ENCODE measurements around the gene GPR137.
A peak's percentile ranks its signal among the peaks of the same experiment; 100 is the strongest.
"Not testable (repeated sequence)": the region's sequence is repeated elsewhere in the genome, so short reads cannot be mapped to it uniquely, and the experiment has no call there.

GPR137 gene
- total RNA-seq = 15.8 to 18.7 reads per million in 2 donors

DNA sequence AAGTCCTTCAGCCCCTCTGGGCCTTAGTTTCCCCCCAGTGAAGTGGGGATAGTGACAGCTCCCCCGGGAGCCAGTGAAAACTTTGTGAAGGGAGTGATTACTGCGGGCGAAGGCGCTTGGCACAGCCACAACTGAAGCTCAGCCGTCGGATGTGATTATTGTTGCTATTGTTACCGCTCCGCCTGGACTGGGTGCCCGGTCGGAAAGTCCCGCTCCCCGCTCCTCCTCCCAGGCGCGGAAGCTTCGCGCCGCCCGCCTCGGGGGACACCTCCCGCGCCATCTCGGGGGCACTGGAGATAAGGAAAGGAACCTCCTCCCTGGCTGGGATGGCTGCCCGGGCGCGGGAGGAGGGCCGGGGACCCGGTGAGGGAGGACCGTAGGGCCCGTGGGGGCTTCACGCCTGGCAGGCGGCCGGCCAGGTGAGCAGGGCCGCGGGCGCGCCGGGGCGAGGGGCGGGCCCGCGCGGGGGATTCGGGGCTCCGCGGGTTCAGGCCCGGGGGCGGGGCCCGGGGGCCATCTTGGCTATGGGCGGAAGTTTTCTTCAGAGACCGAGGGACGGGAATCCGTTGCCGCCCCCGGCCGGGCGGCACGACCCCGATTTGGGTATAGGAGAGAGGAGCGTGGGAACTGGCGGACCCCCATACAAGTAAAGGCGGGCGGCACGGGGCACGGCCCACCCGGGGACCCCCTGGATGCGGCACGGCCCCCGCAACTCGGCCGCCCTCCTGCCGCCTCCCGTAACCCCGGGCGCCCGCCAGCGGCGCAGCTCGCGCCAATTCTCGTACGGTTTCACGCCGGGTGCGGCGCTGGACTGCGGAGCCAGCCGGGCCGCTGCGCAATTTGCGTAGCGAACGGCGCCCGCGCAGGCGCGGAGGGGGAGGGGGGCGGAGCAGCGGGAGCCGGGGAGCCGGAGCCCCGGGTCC, at the start of gene GPR137:
GPR137 (plus strand) TSS at position 887 of the 923 bp plus-strand sequence. CDS start 677 bp downstream, outside the sequence.
- DNase-seq = peak; percentile 84

DNA sequence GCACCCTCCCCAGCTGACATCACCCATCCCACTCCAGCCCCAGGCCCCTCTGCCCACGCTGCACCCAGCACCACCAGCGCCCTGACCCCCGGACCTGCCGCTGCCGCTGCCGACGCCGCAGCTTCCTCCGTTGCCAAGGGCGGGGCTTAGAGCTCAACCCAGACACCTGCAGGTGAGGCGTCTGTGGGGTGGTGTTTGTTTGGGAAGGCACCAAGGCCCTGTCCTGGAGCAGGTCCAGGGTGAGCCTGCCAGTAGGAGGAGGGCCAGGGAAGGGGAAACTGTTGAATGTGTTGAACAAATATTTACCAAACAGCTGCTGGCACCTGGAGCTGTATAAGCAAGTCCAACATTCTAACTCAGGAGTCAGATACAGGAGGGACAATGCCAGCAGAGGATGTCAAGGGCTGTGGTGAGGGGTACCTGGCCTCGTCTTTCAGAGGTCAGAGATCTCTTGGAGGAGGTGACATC, 48.1 kb upstream of the GPR137 start:
- DNase-seq = no peak

- no peak for DNase-seq
These were observed 47.6 kb upstream of the GPR137 start for GRCh38 chr11:64238076-64238475.

DNA sequence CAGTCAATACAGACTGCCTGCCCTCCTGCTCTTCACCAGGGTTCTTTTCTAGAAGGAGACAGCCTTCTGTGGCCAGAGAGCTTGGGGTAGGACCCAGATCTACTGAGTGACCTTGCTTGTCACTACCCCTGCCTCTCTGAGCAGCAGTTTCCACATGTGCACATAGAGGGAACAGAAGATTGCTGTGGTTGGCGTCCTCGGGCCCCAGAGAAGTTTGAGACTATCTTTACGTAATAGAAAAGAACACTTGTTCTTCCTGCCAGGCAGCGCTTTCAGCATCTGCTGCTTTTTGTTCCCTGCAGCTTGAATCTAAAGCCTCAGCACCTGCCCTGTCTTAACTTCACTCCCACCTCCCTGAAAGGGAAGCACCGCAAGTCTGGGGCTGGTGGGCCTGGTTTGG, 46.6 kb upstream of the GPR137 start:
- DNase-seq = no peak

GRCh38 chr11:64239662-64240434, 45.8 kb upstream of the GPR137 start:
- no peak for DNase-seq

- peak; percentile 99 for DNase-seq
These were observed 45.0 kb upstream of the GPR137 start, which contains the start of gene FKBP2 for GRCh38 chr11:64240435-64241240. TSS of gene FKBP2 (plus strand) at chr11:64241095. CDS start at chr11:64242388, 1,293 bp downstream.

GRCh38 chr11:64241241-64241490, 44.5 kb upstream of the GPR137 start:
- DNase-seq = peak; percentile 99

GRCh38 chr11:64241491-64242374, 43.9 kb upstream of the GPR137 start:
- DNase-seq = no peak

- DNase-seq = no peak
These were observed 42.3 kb upstream of the GPR137 start for GRCh38 chr11:64243236-64243854.

GRCh38 chr11:64244107-64244506, 41.5 kb upstream of the GPR137 start:
- DNase-seq = no peak

GRCh38 chr11:64244966-64245365, 40.7 kb upstream of the GPR137 start:
- DNase-seq = no peak

DNA sequence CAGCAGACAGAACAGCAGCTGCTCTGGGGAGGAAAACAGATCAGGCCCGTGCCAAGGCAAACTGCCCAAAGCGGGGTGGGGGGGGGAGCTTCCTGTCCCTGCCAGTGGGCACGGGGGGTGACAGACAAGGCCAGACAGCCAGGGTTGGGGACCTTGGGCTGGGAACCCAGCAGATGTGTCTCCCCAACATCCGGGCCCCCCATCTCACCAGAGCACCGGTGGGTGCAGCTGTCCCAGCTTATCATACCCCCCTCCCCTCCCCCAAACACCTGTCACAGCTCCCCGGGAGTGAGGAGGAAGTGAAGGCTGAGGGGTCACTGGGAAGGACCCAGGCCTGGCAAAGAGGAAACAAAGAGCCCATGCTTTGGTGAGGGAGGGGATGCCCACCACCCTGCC, 40.2 kb upstream of the GPR137 start:
- DNase-seq = peak; percentile 51

GRCh38 chr11:64245797-64246620, 39.6 kb upstream of the GPR137 start:
- peak; percentile 48 for DNase-seq

DNA sequence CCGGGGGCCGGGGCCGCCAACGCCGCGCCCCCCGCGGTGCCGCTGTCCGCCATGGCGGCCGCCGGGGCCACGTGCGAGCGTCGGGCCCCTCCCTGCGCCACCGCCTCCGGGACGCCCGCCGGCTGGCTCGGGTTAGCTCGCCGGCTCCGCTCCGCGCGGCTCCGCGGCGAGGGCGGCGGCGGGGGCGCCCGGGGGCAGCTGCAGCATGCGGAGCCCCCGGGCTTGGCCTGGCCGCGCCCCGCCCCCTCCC, 39.1 kb upstream of the GPR137 start:
- DNase-seq = not testable (repeated sequence)

DNA sequence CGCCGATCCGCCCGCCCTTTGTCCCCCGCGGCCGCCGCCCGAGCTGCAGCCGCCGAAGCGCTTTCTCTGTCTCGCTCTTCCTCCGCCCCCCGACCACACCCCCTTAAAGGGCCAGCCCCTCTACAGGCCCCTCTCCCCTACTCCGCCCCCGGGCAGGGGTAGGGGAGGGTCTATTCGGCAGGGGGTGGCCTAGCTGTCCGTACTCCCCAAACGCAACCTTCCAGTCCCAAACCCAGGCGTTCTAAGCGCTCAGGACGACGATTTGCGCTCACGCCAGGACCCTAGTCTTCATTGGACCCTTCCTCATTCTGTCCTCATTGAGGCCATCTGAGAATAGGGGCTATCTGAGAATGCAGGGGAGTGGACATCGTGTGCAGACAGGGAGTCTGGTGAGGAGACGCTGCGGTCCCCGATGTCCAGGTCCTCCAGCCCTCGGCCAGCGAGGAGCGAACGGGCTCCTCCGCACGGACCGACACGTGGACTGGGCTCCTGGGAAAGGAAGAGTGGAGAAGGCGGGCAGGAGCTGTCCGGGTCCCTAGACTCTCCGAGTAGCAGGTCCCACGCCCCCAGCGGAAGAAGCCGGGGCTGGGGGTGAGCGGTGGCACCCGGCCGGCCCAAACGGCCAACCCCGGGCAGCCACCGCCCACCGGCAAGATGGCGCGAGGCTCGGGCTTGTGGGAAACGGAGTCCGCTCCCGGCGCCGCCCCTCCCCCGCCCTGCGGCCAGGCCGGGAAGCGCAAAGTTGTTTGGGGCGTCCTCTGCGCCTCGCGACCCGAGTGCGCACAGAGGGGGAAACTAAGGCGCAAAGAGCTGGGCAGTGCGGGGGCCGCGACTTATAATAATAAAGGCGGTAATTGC, 38.5 kb upstream of the GPR137 start, which contains the start of gene PPP1R14B:
PPP1R14B (minus strand) TSS at position 73 of the 858 bp plus-strand sequence. CDS start 270 bp downstream, outside the sequence.
- DNase-seq = peak; percentile 57

GRCh38 chr11:64247729-64248531, 37.7 kb upstream of the GPR137 start:
- no peak for DNase-seq

- no peak for DNase-seq
These were observed 37.1 kb upstream of the GPR137 start for GRCh38 chr11:64248578-64248977.

DNA sequence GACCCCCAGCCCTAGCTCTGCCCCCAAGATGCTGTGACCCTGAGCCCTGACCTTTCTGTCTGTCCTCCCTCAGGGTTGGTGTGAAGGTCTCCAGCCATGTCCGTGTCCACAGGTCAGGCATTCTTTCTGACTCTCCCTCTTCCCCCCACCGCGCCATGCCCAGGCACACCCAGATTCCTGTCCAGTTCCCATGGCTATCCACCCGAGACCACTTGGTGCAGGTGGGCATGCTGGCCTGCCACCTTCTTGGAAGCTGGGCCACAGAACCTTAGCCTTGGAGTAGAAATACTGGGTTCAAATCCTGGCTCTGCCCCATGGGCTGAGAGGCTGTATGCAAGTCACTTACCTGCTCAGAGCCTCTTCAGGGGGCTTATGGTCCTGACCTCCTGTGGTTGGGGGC, 36.6 kb upstream of the GPR137 start:
- DNase-seq = no peak
